HG03520 (cell line): Measurements from ENCODE around the gene CD70.
A peak's percentile ranks its signal among the peaks of the same experiment; 100 is the strongest.
"Not testable (repeated sequence)": the region's sequence is repeated elsewhere in the genome, so short reads cannot be mapped to it uniquely, and the experiment has no call there.

Experiments
- ATAC-seq: cut with Tn5 transposase; IDR thresholded peaks from one replicate; pipeline ENCODE4 v1.9.1; 2021; ENCODE audit warnings: mild to moderate bottlenecking, moderate library complexity; ENCODE audit not compliant: unreplicated experiment

CD70 gene

DNA sequence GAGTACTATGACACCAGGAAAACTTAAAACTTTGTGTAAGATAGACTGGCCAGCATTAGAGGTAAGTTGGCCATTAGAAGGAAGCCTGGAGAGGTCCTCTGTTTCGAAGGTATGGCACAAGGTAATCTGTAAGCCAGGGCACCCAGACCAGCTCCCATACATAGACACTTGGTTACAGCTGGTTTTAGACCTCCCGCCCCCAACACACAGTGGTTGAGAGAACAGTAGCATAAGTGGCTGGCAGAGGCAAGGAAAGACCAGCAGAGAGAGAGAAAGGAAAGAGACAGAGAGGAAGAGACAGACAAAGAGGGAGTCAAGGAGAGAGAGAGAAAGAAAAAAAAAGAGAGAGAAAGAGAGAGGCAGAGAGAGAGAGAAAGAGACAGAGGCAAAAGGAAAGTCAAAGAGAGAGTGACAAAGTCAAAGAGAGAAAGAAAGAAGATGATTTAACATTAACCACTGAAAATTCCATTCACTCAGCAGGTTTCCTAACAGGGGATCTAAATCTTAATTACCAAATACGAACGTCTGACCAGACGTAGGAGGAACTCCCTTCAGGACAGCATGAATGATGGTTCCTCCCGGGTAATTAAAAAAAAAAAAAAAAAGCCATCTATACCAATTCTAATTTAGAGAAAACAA is 7.4 kb upstream of the CD70 start:
- not testable (repeated sequence) for ATAC-seq

DNA sequence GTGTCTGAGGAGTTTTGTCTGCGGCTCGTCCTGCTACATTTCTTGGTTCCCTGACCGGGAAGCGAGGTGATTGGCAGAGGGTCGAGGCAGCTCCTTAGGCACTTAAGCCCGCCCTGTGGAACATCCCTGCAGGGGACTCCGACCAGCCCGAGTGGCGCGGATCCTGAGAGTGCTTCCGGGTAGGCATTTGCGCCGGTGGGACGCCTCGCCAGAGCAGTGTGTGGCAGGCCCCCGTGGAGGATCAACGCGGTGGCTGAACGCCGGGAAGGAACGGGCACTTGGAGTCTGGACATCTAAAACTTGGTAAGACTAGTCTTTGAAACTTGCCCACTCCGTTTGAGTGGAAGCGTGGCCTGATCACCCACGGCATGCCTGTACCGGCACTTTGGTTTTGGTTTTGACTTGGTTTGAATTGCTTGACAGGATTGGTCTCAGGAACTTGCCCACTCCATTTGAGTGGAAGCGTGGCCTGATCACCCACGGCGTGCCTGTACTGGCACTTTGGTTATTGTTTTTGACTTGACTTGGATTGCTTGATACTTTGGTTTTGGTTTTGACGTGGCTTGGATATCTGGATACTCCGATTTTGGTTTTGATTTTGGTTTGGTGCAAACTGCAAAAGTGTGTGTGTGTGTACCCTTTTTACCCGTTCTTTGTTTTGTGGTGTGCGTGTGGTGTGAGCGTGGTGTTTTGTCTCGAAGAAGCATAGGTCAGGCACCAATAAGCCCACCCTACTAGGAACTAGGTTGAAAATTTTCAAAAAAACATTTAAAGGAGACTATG is 6.7 kb upstream of the CD70 start:
- not testable (repeated sequence) for ATAC-seq

DNA sequence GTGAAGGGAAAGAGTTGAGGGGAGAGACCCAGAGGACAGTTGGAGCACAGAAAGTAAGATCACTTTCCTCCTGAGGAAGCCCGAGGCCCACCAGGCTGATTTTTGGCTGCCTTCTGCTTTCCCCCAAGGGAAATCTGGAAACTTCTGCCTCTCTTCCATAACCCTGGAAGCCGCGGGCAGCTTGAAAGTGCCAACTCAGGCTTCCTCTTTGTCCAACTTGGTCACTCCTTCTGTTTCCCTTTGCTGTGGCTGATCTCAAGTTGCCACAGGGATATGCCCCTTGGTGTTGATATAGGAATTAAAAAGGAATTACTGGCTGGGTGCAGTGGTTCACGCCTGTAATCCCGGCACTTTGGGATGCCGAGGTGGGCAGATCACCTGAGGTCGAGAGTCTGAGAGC is 5.7 kb upstream of the CD70 start:
- ATAC-seq, result no peak

DNA sequence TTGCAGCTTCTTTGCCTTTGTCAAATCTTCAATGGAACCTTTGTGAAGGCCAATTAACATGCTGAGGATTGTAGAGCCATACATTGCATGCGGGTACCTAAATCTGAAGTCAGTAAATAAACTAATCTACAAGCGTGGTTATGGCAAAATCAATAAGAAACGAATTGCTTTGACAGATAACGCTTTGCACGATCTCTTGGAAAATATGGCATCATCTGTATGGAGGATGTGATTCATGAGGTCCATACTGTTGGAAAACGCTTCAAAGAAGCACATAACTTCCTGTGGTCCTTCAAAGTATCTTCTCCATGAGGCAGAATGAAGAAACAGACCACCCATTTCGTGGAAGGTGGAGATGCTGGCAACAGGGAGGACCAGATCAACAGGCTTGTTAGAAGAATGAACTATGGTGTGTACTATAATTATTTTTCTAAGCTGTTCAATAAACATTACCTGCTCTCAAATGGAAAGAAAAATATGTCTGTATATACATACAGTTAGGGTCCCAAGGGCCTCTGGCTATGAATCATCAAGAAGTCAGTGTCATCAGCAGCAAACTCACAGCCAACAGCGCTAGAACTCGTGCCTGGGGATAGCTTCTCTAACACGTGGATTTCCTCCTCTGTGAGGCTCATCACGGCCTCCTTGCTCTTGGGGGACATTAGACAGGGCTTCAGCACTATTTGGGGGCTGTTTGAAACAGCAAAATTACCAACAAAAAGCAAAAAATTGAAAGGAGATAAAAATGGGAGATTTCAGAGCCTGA is 2.9 kb upstream of the CD70 start:
- ATAC-seq, result no peak

DNA sequence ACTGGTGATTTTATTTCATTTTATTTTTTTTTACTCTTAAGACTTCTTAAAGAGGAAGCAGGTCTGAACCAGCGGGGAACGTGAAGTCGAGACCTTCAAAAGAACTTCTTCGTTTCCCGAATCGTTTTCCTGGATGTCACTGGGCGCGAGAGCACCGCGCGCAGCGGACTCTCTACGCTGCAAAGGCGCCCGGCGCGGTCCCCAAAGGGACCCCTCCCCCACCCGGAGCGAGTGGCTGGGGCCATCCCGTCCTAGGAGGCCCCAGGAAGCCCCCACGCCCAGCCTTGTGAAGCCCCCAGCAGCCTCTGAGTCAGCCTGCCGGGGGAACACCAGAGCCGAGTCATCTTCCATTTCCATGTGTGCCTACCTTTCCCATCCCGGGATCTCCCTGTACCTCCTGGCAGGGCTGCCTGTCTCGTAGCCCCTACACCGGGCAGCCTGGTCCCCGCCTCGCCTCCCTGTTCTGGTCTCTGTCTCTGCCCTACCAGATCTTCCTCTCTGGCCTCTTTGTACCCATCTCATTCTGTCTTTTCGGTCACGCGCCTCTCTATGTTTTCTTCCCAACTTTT is 608 bp downstream of the CD70 start:
- ATAC-seq, result no peak

DNA sequence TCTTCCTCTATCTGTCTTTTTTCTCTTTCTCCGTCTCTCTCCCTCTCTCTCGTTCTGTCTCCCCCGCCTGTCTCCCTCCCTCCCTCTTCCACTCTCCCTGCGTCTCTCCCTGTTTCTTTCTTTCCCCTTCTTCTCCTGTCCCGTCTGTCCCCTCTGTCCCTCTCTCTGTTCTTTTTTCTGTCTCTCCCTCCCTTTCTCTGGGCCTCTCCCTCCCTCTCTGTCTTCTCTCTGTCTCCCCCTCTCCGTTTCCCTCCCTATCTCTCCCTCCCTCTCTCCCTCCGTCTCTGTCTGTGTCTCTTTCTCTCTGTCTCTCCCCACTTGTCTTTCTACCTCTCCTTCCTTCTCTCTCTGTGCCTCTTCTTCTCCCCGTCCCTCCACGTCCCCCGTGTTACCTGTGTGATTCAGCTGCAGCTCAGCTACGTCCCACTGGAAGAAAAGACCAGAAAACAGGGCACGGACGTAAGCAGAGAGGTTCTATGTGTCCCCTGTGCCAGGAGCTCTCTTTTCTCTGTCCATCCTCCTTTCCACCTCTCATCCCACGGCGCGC is 1.2 kb downstream of the CD70 start:
- ATAC-seq, result no peak

DNA sequence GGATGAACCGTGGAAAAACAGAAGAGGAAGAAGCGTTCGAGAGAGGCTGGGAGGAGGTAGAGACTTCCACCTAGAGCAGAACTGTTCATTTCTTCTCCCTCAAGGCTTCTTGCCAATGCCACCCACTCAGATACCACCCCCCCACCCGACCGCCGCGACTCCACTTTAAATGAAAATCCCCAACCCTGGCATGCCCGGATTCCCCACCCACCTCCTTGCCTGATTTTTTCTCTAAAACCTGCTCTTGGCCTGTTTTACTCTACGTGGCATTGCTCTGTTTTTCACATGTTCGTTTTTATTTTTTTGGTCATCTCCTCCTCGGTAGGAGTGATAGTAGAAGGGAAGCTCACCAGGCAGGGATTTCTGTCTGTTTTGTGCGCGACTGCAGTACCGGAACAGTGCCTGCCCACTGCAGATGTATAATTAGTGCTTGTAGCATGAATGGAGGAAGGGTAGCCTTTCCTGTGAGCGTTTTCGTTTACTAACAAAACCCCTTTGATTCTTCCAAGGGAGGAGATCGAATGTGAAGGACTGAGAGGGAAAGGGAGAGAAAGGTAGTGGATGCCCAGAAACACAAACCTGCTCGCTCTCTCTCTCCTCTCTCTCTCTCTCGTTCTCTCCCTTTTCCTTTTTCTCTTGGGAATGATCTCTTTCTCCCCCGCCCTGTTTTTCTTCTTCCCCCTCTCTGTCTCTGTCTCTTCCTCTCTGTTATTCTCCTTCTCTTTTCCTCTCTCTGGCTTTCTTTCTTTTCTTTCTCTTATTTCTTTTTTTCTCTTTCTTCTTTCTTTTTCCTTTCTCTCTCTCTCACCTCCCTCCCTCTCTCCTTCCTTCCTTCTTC is 2.2 kb downstream of the CD70 start:
- ATAC-seq, result no peak

DNA sequence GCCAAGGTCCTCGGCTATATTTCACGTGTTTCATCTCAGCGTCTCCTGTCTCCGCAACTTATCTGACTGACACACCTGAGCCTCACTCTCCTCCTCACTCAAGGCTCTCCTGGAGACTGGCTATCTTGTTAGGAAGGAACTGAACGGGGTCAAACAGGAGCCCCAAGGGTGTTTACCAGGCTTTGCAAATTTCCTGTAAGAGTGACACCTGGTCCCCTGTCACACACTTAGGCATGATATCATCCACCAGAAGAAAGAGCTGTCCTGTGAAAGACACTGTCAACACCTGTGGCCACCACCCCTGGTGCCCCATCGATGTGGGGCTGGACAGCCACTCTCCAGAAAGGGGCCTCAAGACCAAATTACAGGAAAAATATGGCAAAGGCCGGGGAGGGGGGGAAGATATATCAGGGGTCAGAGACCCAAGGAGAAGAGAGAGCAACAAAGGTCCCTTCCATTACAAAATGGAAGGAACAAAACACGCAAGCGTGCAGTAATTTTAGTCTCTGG is 2.9 kb downstream of the CD70 start:
- no peak for ATAC-seq

DNA sequence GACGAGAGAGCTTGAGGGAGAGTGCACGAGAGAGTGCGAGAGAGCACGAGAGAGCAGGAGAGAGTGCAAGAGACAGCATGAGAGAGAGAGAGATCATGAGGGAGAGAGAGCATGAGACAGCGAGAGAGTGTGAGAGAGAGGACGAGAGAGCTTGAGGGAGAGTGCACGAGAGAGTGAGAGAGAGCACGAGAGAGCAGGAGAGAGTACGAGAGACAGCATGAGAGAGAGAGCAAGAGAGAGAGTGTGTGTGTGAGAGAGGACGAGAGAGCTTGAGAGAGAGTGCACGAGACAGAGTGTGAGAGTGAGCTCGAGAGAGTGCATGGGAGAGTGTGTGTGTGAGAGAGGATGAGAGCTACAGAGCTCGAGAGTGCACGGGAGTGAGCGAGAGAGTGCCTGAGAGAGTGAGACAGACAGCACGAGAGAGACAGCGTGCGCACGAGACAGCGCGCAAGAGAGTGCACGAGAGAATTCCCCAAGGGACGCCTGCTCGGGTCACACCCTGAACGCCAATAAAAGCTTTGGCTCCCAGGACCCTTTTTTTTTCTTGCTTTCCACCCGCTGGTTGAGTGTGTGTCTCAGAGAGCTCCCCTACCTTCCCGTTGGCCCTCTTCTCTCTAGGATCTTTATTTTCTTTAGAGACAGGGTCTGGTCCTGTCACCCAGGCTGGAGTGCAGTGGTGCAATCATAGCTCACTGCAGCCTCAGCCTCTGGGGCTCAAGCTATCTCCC is 3.7 kb downstream of the CD70 start:
- no peak for ATAC-seq

DNA sequence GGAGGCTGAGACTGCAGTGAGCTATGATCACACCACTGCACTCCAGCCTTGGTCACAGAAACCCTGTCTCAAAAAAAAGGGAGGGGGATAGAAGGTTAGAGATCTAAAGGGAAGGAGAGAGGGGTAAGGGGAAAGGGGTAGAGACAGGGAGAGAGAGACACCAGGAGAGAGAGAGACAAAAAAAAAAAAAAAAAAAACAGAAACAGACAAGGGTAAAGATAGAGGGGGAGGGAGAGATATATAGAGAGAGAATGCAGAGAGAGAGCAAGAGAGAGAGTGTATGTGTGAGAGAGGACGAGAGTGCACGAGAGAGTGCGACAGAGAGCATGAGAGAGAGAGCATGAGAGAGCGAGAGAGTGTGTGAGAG is 4.2 kb downstream of the CD70 start:
- no peak for ATAC-seq

DNA sequence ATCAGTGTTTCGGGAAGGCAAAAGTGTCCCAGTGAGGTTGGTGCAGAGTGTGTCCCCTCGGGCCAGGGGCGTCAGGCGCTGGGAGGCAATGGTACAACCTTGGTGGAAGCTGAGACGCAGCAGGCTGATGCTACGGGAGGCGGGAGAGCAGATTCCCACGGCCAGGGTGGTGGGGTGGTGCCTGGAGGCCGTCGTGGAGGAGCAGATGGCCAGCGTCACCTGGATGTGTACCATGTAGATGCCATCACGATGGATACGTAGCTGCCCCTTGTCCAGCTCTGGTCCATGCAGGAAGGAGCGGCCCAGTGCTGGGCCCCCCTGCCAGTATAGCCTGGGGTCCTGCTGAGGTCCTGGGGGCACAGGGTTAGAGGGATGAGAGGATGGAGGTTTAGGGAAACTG is 4.9 kb downstream of the CD70 start:
- ATAC-seq, result no peak

DNA sequence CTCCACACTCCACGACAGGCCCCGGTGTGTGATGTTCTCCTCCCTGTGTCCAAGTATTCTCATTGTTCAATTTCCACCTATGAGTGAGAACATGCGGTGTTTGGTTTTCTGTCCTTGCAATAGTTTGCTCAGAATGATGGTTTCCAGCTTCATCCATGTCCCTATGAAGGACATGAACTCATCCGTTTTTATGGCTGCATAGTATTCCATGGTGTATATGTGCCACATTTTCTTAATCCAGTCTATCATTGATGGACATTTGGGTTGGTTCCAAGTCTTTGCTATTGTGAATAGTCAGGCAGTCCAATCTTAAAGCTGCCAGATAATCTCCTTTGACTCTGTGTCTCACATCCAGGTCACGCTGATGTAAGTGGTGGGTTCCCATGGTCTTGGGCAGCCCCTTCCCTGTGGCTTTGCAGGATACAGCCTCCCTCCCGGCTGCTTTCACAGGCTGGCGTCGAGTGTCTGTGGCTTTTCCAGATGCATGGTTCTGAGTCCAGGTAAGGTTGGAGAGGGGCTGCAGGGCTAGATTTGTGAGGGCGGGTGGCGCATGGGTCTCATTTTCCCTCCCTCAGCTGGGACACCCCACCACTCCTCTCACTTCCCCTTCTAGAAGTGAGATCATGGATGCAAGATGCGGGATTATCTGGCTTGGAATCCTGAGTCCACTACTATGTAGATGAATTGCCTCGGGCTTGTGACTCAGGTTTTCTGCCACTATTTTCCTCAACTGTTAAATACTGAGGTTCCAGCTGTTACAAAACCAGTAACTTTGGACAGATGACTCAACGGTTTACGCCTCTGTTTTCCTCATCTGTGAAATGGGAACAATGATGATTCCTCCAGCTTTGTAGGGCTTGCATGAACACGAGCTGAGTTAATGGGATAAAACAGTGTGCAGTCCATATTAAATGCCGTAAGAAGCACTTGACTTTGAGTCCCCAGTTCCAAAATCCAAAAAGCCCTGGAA is 8.2 kb downstream of the CD70 start:
- ATAC-seq, result not testable (repeated sequence)

DNA sequence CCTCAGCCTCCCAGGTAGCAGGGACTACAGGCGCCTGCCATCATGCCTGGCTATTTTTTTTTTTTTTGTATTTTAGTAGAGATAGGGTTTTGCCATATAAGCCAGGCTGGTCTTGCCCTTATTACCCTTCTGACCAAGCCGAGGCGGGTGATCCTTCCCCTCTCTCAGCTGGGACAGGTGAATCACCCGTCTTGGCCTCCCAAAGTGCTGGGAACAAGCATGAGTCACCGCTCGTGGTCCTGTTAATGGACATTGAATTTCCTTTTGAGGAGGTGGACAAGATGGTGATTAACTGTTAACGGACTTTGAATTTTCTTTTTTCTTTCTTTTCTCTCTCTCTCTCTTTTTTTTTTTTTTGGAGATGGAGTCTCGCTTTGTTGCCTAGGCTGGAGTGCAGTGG is 10.6 kb downstream of the CD70 start:
- ATAC-seq, result no peak

DNA sequence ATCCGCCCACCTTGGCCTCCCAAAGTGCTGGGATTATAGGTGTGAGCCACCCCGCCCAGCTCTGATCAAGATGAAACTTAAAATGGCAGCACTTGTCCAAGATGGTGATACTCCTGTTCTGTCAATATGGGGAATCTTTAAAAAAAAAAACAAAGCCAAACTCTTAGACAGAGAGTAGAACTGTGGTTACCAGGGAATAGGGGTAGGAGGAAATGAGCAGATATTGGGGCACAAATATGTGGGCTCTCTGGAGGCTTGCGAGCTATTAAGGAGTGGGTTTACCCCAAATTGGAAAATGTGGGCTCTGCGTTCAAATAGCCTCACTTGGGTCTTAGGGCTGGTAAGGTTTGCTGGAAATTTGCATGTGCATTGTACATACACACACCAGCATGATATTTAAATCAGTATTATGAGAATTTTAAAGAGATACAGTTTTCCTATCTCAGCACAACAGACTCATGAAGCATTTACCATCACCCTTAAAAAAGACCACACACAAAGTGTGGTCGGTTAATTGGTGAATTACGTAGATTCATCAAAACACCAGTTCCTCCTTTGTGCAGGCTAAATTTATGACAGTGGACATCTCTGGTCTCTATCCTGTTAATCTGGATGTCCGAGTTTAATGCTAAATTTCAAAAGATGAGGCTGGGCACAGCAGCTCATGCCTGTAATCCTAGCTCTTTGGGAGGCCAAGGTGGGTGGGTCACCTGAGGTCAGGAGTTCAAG is 11.3 kb downstream of the CD70 start:
- no peak for ATAC-seq

DNA sequence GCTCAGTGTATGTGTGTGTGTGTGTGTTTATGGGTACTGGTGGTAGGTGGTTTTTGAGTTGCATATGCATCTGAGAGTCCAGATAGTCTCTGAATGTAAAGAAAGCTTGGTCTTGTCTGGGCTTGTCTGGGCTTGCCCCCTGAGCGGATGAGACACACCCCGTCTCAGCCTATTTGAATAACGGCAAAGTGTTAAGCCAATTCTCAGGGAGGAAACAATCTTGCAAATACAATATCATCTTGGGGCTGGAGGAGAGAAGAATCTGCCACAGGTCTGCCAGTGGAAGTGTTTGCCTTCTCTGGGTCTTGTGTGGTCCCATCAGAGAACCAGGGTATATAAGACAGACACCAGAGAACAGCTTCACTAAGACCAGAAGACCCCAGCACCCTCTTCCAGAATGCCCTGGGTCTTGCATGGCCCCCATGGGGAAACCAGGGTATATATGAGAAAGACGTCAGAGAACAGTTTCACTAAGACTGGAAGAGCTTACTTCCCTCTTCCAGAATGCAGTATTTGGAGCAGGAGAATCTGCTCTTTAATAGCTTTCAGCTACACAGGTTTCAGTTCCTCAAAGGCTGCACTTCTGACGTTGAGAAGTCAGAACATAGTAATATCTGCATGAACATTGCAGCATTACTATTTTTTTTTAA is 13.3 kb downstream of the CD70 start:
- peak; percentile 67 for ATAC-seq

DNA sequence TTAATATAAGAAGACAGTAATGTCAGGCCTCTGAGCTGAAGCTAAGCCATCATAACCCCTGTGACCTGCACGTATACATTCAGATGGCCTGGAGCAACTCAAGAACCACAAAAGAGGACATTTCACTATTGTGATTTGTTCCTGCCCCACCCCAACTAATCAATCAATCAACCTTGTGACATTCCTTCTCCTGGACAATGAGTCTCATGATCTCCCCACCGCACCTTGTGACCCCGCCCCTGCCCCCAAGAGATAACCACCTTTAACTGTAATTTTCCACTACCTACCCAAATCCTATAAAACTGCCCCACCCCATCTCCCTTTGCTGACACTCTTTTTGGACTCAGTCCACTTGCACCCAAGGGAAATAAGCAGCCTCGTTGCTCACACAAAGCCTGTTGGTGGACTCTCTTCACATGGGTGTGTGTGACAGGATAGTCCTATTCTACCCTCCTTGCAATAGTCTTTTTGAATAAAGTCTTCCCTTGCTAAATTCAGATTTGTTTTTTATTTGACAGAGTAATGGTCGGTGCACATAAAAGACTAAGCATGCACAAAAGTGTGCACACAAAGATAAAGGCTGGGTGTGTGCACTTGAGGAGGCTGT is 14.0 kb downstream of the CD70 start:
- ATAC-seq, result no peak

DNA sequence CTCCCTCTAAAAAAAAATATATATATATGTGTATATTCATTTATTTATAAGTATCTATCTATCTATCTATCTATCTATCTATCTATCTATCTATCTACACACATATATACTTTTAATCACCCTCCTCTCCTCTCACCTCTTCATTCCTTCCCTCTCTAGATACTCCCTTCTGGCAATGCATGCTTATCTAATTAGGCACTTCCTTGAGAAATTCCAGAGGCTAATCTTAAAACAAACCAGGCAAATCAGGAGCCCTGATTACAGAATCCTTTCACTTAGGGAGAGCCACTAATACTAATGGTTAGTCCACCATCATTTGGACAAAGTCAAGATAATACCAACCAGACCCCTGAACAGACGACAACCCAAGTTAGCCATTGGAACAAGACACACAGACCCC is 17.6 kb downstream of the CD70 start:
- ATAC-seq, result no peak
